ENCODE measurements around the gene NENF.

- TF ChIP-seq, protein P1, sequence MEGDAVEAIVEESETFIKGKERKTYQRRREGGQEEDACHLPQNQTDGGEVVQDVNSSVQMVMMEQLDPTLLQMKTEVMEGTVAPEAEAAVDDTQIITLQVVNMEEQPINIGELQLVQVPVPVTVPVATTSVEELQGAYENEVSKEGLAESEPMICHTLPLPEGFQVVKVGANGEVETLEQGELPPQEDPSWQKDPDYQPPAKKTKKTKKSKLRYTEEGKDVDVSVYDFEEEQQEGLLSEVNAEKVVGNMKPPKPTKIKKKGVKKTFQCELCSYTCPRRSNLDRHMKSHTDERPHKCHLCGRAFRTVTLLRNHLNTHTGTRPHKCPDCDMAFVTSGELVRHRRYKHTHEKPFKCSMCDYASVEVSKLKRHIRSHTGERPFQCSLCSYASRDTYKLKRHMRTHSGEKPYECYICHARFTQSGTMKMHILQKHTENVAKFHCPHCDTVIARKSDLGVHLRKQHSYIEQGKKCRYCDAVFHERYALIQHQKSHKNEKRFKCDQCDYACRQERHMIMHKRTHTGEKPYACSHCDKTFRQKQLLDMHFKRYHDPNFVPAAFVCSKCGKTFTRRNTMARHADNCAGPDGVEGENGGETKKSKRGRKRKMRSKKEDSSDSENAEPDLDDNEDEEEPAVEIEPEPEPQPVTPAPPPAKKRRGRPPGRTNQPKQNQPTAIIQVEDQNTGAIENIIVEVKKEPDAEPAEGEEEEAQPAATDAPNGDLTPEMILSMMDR (IDR thresholded peaks at IDR 0.05), result no peak
- TF ChIP-seq POLR2A (IDR thresholded peaks at IDR 0.05), result no peak
Observed at GRCh38 chr1:212421165-212421564, 11.6 kb upstream of the NENF start.
